CD8-positive, alpha-beta memory T cell (primary cell): ENCODE results near the gene GAS6. TPM values are rescaled to one million over a fixed set of nuclear protein-coding genes. Genes with fewer than 3 reads are reported as not detected.
"Not testable (repeated sequence)": the region's sequence is repeated elsewhere in the genome, so short reads cannot be mapped to it uniquely, and the experiment has no call there.

Experiments used
- CTCF ChIA-PET: fragments of 350-600 bp; sonication (Branson Sonifier 250); formaldehyde crosslinking; loops from one replicate; lab custom pipeline; 2021; ENCODE audit warnings: antibody characterized with exemption; lab: Charles Lee
- POLR2A ChIA-PET: fragments of 350-600 bp; sonication (Branson Sonifier 250); formaldehyde crosslinking; loops from one replicate; lab custom pipeline; 2021; ENCODE audit warnings: antibody characterized with exemption; lab: Charles Lee
- DNase-seq, 5 donors: peaks; one replicate each; pipeline versions ENCODE4 v3.0.0 to v3.0.0-alpha.2; 2020 to 2022; ENCODE audit warnings: mixed read lengths in 1 of 5
- H3K27ac ChIP-seq: one replicate; pipeline ENCODE4 v1.7.0; 2013; ENCODE audit warnings: low read depth, mild to moderate bottlenecking, low read length, moderate library complexity
- H3K27me3 ChIP-seq: 2 replicates; pipeline ENCODE4 v1.7.0; 2013; ENCODE audit warnings: low read length, mild to moderate bottlenecking; ENCODE audit not compliant: insufficient read depth, poor library complexity, severe bottlenecking
- H3K36me3 ChIP-seq: 2 replicates; pipeline ENCODE4 v1.7.0; 2013; ENCODE audit warnings: mild to moderate bottlenecking, low read length, moderate library complexity; ENCODE audit not compliant: insufficient read depth
- H3K4me1 ChIP-seq: 2 replicates; pipeline ENCODE4 v1.7.0; 2013; ENCODE audit warnings: mild to moderate bottlenecking, low read length, moderate library complexity; ENCODE audit not compliant: insufficient read depth
- H3K4me3 ChIP-seq: 2 replicates; pipeline ENCODE4 v1.7.0; 2013; ENCODE audit warnings: mild to moderate bottlenecking, low read length
- H3K9me3 ChIP-seq: 2 replicates; pipeline ENCODE4 v1.7.0; 2013; ENCODE audit warnings: mild to moderate bottlenecking, low read length
- H3K27ac Mint-ChIP-seq, 8 donors: one replicate each; pipeline ENCODE4 v1.8.0; 2020 to 2021; ENCODE audit warnings: mixed read lengths in 8 of 8, mild to moderate bottlenecking in 6 of 8, inconsistent platforms in 3 of 8, moderate library complexity in 3 of 8
- H3K27me3 Mint-ChIP-seq, 2 donors: one replicate each; pipeline ENCODE4 v1.8.0; 2020 to 2021; ENCODE audit warnings: mixed read lengths in 2 of 2, mild to moderate bottlenecking in 1 of 2, moderate library complexity in 1 of 2
- H3K36me3 Mint-ChIP-seq, 3 donors: one replicate each; pipeline ENCODE4 v1.8.0; 2020 to 2021; ENCODE audit warnings: mixed read lengths in 3 of 3, inconsistent platforms in 1 of 3, mild to moderate bottlenecking in 1 of 3
- H3K4me1 Mint-ChIP-seq, 3 donors: one replicate each; pipeline ENCODE4 v1.8.0; 2020 to 2021; ENCODE audit warnings: mixed read lengths in 3 of 3, inconsistent platforms in 1 of 3, mild to moderate bottlenecking in 1 of 3
- H3K4me3 Mint-ChIP-seq, 7 donors: one replicate each; pipeline ENCODE4 v1.8.0; 2020 to 2021; ENCODE audit warnings: mixed read lengths in 7 of 7, mild to moderate bottlenecking in 6 of 7, moderate library complexity in 4 of 7, inconsistent platforms in 2 of 7
- H3K9me3 Mint-ChIP-seq, 5 donors: one replicate each; pipeline ENCODE4 v1.8.0; 2020 to 2022; ENCODE audit warnings: mixed read lengths in 5 of 5, mild to moderate bottlenecking in 3 of 5, moderate library complexity in 2 of 5, inconsistent platforms in 1 of 5
- polyA plus RNA-seq: library from polyadenylated mRNA; unstranded; fragments of 300-500 nt; fragmentation: Illumina TruSeq; gene quantifications from one replicate; pipeline ENCODE4 v1.2.3, GENCODE V29; 2021
- total RNA-seq, 2 experiments: library from RNA; stranded (reverse); gene quantifications; one replicate each; pipeline ENCODE4 v1.2.3, GENCODE V29; 2021

The GAS6 gene
- total and polyA plus RNA-seq, 3 experiments from 2014 or later = 0.42 to 0.50 (median 0.47) TPM

- Mint-ChIP-seq H3K4me1 (peaks cover 21 to 32% (median 30%) of the 10 kb centered on the region in 3 donors), H3K27me3 (peaks cover 0 to 4% of the 10 kb centered on the region in 2 donors), H3K9me3 (peaks cover 0 to 4% (median 3%) of the 10 kb centered on the region in 5 donors), H3K27ac (no peak overlapping the region), H3K36me3 (peaks cover 0 to 2% (median 1%) of the 10 kb centered on the region in 3 donors), H3K4me3 (no peak overlapping the region)
- POLR2A ChIA-PET = no interaction called here
- Histone ChIP-seq H3K9me3 (no peaks in the 10 kb centered on the region), H3K4me1 (peaks cover 26% of the 10 kb centered on the region), H3K36me3 (no peaks in the 10 kb centered on the region), H3K4me3 (no peak overlapping the region), H3K27me3 (no peaks in the 10 kb centered on the region), H3K27ac (no peak overlapping the region)
- no peak for DNase-seq
- CTCF ChIA-PET = no interaction called here
Measured at GRCh38 chr13:113839536-113840204, 24.2 kb downstream of the GAS6 start.

- peaks cover 0 to 4% (median 3%) of the 10 kb centered on the region in 5 donors for H3K9me3 Mint-ChIP-seq
- DNase-seq = no peak
- peaks cover 0 to 2% (median 1%) of the 10 kb centered on the region in 3 donors for H3K36me3 Mint-ChIP-seq
- Histone ChIP-seq H3K4me3 (no peak overlapping the region), H3K36me3 (no peaks in the 10 kb centered on the region), H3K27ac (no peak overlapping the region), H3K9me3 (no peaks in the 10 kb centered on the region), H3K4me1 (peaks cover 20% of the 10 kb centered on the region), H3K27me3 (no peaks in the 10 kb centered on the region)
- ChIA-PET CTCF (no interaction called here), POLR2A (no interaction called here)
- H3K4me3 Mint-ChIP-seq = no peak overlapping the region
- H3K27me3 Mint-ChIP-seq = peaks cover 0 to 4% of the 10 kb centered on the region in 2 donors
- H3K27ac Mint-ChIP-seq = no peak overlapping the region
- H3K4me1 Mint-ChIP-seq = peaks cover 15 to 23% (median 21%) of the 10 kb centered on the region in 3 donors
Measured at GRCh38 chr13:113838711-113839201, 25.1 kb downstream of the GAS6 start.

GRCh38 chr13:113837560-113838355 lies 26.1 kb downstream of the GAS6 start:
- no peak overlapping the region for H3K27ac Mint-ChIP-seq

GRCh38 chr13:113836768-113837559 lies 26.9 kb downstream of the GAS6 start:
- no peak overlapping the region for H3K27ac Mint-ChIP-seq
- CTCF ChIA-PET = no interaction called here
- Histone ChIP-seq H3K27ac (no peak overlapping the region), H3K9me3 (no peaks in the 10 kb centered on the region), H3K4me3 (no peak overlapping the region), H3K27me3 (no peaks in the 10 kb centered on the region), H3K4me1 (peaks cover 15% of the 10 kb centered on the region), H3K36me3 (no peaks in the 10 kb centered on the region)
- DNase-seq = no peak
- peaks cover 0 to 2% (median 1%) of the 10 kb centered on the region in 3 donors for H3K36me3 Mint-ChIP-seq
- POLR2A ChIA-PET = no interaction called here
- peaks cover 9 to 10% (median 10%) of the 10 kb centered on the region in 3 donors for H3K4me1 Mint-ChIP-seq
- peaks cover 0 to 4% of the 10 kb centered on the region in 2 donors for H3K27me3 Mint-ChIP-seq
- no peak overlapping the region for H3K4me3 Mint-ChIP-seq
- peaks cover 0 to 4% (median 0%) of the 10 kb centered on the region in 5 donors for H3K9me3 Mint-ChIP-seq

More at GRCh38 chr13:113837560-113838355, 26.1 kb downstream of the GAS6 start:
- DNase-seq = no peak
- Histone ChIP-seq H3K4me1 (peaks cover 20% of the 10 kb centered on the region), H3K27me3 (no peaks in the 10 kb centered on the region), H3K36me3 (no peaks in the 10 kb centered on the region), H3K9me3 (no peaks in the 10 kb centered on the region), H3K27ac (no peak overlapping the region), H3K4me3 (no peak overlapping the region)
- CTCF ChIA-PET = interaction anchor here (0.5 kb wide), 1 partner anchor 67 kb away, joined by 3 read pairs; no protein-coding TSS in a partner anchor
- POLR2A ChIA-PET = no interaction called here
- peaks cover 0 to 2% (median 1%) of the 10 kb centered on the region in 3 donors for H3K36me3 Mint-ChIP-seq
- peaks cover 13 to 18% (median 16%) of the 10 kb centered on the region in 3 donors for H3K4me1 Mint-ChIP-seq
- H3K4me3 Mint-ChIP-seq = no peak overlapping the region
- peaks cover 0 to 4% (median 1%) of the 10 kb centered on the region in 5 donors for H3K9me3 Mint-ChIP-seq
- H3K27me3 Mint-ChIP-seq = peaks cover 0 to 4% of the 10 kb centered on the region in 2 donors

- H3K27me3 Mint-ChIP-seq = peaks cover 0 to 4% of the 10 kb centered on the region in 2 donors
- ChIA-PET POLR2A (interaction anchor here (0.5 kb wide), 1 partner anchor 460 kb away, joined by 3 read pairs; no protein-coding TSS in a partner anchor), CTCF (no interaction called here)
- Histone ChIP-seq H3K36me3 (no peaks in the 10 kb centered on the region), H3K27ac (no peak overlapping the region), H3K4me1 (peaks cover 7% of the 10 kb centered on the region), H3K4me3 (no peak overlapping the region), H3K27me3 (no peaks in the 10 kb centered on the region), H3K9me3 (no peaks in the 10 kb centered on the region)
- H3K9me3 Mint-ChIP-seq = no peaks in the 10 kb centered on the region
- H3K36me3 Mint-ChIP-seq = peaks cover 0 to 2% (median 1%) of the 10 kb centered on the region in 3 donors
- no peaks in the 10 kb centered on the region for H3K4me1 Mint-ChIP-seq
- H3K4me3 Mint-ChIP-seq = no peak overlapping the region
- peak overlapping the region in 1 of 8 donors; percentile 92 for H3K27ac Mint-ChIP-seq
- DNase-seq = no peak
Measured at GRCh38 chr13:113835461-113836270, 28.2 kb downstream of the GAS6 start.

GRCh38 chr13:113834496-113835200 lies 29.2 kb downstream of the GAS6 start:
- DNase-seq = no peak
- peaks cover 0 to 4% of the 10 kb centered on the region in 2 donors for H3K27me3 Mint-ChIP-seq

GRCh38 chr13:113834006-113834405 lies 29.9 kb downstream of the GAS6 start:
- DNase-seq, CTCF ChIA-PET: not testable (repeated sequence)

More at GRCh38 chr13:113834496-113835200, 29.2 kb downstream of the GAS6 start:
- peaks cover 0 to 2% (median 1%) of the 10 kb centered on the region in 3 donors for H3K36me3 Mint-ChIP-seq
- H3K9me3 ChIP-seq = no peaks in the 10 kb centered on the region
- ChIA-PET POLR2A (no interaction called here), CTCF (no interaction called here)
- H3K27me3 ChIP-seq = no peaks in the 10 kb centered on the region
- no peaks in the 10 kb centered on the region for H3K4me1 ChIP-seq
- H3K4me3 ChIP-seq = no peak overlapping the region
- H3K36me3 ChIP-seq = no peaks in the 10 kb centered on the region
- H3K27ac ChIP-seq = no peak overlapping the region
- no peak overlapping the region for H3K27ac Mint-ChIP-seq
- H3K4me1 Mint-ChIP-seq = no peaks in the 10 kb centered on the region
- no peaks in the 10 kb centered on the region for H3K9me3 Mint-ChIP-seq
- no peak overlapping the region for H3K4me3 Mint-ChIP-seq

More at GRCh38 chr13:113834006-113834405, 29.9 kb downstream of the GAS6 start:
- H3K36me3 Mint-ChIP-seq, POLR2A ChIA-PET, H3K9me3 ChIP-seq, H3K27me3 ChIP-seq, H3K4me3 ChIP-seq, H3K4me1 ChIP-seq, H3K27ac ChIP-seq, H3K36me3 ChIP-seq, H3K27ac Mint-ChIP-seq, H3K27me3 Mint-ChIP-seq, H3K9me3 Mint-ChIP-seq, H3K4me3 Mint-ChIP-seq, H3K4me1 Mint-ChIP-seq: not testable (repeated sequence)
